HG03045 (cell line): Measurements from ENCODE around the gene SMARCAD1.

Source experiments
- ATAC-seq: cut with Tn5 transposase; IDR thresholded peaks from one replicate; pipeline ENCODE4 v1.9.1; 2021; ENCODE audit warnings: mild to moderate bottlenecking, moderate library complexity; ENCODE audit not compliant: unreplicated experiment

The SMARCAD1 gene, protein sequence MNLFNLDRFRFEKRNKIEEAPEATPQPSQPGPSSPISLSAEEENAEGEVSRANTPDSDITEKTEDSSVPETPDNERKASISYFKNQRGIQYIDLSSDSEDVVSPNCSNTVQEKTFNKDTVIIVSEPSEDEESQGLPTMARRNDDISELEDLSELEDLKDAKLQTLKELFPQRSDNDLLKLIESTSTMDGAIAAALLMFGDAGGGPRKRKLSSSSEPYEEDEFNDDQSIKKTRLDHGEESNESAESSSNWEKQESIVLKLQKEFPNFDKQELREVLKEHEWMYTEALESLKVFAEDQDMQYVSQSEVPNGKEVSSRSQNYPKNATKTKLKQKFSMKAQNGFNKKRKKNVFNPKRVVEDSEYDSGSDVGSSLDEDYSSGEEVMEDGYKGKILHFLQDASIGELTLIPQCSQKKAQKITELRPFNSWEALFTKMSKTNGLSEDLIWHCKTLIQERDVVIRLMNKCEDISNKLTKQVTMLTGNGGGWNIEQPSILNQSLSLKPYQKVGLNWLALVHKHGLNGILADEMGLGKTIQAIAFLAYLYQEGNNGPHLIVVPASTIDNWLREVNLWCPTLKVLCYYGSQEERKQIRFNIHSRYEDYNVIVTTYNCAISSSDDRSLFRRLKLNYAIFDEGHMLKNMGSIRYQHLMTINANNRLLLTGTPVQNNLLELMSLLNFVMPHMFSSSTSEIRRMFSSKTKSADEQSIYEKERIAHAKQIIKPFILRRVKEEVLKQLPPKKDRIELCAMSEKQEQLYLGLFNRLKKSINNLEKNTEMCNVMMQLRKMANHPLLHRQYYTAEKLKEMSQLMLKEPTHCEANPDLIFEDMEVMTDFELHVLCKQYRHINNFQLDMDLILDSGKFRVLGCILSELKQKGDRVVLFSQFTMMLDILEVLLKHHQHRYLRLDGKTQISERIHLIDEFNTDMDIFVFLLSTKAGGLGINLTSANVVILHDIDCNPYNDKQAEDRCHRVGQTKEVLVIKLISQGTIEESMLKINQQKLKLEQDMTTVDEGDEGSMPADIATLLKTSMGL

DNA sequence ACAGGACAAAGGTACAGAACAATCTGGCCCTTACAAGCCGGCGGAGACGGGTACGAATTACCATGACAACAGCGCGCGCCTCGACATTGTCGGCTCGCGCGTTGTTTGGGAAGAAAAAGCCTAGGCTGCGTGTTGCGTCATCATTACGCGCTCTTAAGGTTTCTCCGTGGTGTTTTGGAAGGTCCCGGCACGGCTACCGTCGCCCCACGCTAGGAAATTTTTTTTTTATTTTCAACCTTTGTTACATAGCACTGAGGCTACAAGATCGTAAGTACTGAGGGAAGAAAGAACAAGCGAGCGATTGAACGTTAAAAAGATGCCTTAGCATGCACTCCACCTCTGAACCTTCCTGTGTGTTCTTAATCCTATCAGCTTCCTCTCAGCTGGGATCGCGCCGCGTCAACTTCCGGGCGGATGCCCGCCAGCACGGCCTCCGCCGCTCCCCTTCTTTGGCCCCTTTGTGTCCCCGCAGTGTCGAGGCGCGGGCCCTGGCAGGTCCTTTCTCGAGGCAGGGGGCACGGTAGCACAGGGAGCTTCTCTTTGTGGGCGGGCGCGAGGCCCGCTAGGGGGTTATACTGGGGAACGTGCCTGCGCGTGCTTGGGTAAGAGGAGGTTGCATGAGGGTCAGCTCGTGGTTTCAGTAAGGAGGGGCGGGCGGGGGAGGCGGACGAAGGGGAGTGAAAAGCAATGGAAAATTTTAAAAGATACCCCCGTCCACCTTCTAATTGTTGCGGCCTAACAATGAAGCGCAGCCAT is at the start of gene SMARCAD1:
Gene SMARCAD1 (plus strand): TSS at position 397 of the 756 bp plus-strand sequence. CDS start 530 bp downstream, outside the sequence.
- peak; percentile 98 for ATAC-seq

DNA sequence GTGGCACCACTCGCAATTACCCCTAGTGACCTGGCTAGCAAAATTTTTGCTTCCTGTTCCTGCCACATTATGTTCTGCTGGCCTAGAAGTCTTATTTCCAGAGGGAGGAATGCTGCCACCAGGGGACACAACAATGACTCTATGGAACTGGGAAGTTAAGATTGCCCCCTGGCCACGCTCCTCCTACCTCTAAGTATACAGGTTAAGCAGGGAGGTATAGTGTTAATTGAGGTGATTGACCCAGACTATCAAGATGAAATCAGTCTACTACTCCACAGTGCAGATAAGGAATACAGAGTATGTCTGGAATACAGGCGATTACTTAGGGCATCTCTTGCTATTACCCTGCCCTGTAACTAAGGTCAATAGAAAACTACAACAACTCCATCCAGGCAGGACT is 48.8 kb upstream of the SMARCAD1 start:
- ATAC-seq, result no peak

DNA sequence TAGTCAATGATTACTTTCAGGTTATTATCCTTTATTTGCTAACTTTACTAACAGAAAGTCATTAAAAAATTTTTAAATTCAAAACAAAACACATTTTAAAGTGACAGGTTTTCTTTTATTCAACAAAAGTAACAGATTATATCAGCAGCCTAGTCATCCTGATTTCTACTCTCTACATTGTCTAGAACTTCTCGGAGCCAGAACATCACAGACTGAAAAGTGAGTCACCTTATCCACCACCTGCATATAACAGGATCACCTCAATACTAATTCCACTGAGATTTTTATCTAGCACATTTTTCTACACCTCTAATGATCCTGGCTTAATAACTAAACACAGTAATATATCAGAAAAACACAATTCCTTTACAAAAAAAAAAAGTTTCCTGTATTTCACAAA is 47.9 kb upstream of the SMARCAD1 start:
- no peak for ATAC-seq

DNA sequence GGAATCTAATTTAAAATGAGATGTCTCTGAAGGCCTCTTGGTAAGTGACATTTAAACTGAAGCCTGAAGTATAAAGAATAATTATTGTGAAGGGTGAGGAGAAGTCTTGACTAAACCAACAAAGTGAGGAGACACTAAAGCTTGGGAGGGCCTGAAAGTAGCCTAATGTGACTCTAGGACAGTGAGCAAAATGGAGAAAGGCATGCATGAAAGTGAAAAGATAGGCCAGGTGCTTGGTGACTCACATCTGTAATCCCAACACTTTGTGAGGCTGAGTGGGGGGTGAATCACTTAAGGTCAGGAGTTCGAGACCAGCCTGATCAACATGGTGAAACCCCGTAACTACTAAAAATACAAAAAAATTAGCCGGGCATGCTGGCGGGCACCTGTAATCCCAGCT is 46.9 kb upstream of the SMARCAD1 start:
- no peak for ATAC-seq

DNA sequence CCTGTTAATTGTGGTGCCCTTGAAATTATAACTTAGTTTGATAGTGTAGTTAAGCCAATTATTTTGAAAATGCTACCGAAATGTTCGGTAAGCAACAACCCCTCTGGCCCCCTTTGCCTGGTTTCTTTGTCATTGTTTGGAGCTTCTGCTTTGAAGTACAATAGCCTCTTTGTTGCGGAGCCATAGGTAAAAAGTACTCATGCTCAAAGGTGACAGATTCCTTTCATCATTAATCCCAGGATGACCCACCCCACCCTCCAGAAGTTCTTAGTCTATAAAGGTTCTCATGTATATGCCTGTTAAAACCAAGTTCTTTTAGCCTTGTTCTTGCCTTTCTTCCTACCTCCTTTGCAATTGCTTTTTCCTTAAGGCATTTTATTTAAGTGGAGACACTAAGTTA is 42.4 kb upstream of the SMARCAD1 start:
- no peak for ATAC-seq

DNA sequence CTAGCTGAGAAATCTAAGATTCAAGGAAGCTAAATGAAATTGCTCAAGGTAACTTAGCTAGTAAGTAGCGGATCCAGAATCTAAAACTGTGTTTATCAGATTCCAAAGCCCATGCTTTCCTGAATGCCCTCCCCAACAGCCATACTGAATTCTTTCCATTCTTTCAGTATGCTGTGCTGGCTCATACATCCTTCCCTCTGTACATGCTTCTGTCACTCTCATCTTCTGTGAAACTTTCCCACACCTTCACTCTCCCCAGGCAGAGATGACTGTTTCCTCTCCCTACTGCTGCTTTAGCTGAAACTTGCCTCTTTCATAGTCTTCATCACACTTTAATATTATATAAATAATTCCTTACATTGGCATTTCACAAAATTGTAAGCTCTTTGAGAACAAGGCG is 39.3 kb upstream of the SMARCAD1 start:
- ATAC-seq, result no peak

DNA sequence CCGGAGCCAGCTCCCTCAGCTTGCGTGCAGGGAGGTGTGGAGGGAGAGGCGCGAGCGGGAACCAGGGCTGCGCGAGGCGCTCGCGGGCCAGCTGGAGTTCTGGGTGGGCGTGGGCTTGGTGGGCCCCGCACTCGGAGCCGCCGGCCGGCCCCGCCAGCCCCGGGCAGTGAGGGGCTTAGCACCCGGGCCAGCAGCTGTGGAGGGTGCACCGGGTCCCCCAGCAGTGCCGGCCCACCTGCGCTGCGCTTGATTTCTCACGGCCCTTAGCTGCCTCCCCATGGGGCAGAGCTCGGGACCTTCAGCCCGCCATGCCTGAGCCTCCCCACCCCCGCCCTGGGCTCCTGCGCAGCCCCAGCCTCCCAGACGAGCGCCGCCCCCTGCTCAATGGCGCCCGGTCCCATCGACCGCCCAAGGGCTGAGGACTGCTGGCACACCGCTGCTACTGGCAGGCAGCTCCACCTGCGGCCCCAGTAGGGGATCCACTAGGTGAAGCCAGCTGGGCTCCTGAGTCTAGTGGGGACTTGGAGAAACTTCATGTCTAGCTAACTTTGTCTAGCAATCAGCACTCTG is 37.8 kb upstream of the SMARCAD1 start:
- ATAC-seq, result no peak

DNA sequence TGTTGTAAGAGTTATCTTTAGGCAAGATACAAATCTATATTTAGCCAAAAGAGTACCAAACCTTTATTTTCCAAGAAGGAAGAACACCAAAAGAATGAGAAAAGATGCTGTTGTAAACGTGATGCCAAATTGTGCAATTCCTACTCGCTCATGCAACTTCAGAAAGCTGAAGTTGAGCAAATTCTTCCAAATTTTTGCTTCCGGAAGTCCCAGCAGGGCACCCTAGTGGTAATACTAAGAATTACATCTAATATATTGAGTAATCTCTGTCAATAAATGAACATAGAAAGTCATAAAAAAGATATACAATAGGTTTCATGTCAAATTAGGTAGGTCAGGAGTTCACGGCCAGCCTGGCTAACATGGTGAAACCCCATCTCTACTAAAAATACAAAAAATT is 36.0 kb upstream of the SMARCAD1 start:
- ATAC-seq, result no peak

DNA sequence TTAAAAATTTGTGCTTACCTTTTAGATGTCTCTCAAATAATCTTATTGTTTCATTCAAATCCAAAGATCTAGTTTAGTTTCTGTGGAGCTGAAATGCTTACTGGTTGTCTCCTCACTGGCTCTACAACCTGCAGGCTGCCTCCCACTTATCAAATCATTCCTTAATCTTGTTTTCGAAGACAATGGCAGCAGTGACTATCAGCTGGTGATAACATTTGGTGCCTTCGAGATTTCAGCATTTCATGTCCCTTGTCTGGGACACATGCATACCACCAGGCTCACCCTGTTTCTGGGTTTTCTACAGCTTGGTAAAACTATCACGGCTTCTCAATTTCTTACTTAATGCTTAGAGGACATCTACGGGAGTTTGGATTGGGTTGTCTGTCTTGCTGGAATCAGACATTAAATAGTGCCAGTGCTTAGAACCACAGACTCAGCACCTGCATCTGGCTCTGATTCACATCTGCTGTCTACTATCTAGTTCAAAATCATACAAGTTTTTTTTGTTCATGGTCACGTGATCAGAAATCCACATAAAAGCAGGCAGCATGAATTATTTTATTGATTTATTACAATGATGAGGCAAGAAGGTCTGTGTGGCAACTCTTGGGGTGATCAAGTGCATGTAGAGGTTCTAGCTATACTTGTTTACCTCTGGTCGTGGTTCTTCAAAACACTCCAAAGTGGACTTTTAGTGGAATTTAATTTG is 32.0 kb upstream of the SMARCAD1 start:
- no peak for ATAC-seq

DNA sequence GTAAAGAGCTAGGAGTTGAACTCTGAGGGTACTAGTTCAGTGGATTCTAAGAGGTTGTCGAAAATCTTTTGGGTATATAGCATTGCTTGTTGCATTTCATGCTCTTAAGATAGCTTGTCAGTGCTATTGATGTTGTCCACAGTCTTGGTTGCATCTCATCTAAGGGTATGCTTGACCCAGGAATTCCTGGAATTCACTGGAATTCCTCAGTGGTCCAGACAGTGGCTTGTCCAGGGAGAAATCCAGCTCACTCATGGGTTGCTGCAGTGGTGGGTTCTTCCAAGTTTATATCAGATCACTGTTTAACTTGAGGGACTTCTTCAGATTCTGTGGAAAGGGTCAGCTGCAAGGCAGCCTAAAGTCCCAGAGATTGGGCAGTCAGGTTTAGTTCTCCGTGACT is 29.8 kb upstream of the SMARCAD1 start:
- no peak for ATAC-seq

DNA sequence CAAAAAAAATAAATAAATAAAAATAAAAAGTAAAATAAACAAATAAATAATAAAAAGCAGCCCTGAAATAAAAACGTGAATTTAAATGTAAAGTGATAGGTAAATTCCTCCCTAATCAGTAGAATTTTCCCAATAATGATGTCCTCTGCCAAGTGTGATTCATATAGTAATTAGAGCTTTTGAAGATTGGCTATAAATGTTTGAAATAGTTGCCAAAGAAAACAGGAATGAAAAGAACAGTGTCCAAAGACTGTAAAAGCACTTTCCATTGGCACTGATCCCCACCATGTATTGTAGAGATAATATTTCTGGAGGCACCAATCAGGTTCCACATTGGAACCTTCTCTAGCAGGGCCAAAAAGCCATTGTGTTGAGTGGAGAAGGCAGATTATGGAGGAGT is 25.9 kb upstream of the SMARCAD1 start:
- no peak for ATAC-seq

DNA sequence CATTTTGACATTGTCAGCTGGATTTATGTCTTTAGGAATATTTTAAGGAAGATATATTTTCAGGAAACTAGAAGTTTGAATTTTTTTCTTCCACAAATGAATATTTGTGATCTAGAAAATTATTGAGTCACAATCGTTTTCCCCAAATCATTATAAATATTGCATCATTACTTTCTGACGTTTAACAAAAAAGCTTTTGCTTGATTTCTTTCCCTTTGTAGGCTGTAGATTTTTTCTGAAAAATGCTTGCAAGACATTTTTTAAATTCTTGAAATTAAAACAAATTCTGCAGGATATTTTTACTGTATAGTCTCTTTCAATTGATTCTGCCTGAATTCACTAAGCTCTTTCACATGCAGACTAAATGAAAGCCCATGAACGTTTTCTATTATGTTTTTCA is 4.9 kb upstream of the SMARCAD1 start:
- ATAC-seq, result no peak

DNA sequence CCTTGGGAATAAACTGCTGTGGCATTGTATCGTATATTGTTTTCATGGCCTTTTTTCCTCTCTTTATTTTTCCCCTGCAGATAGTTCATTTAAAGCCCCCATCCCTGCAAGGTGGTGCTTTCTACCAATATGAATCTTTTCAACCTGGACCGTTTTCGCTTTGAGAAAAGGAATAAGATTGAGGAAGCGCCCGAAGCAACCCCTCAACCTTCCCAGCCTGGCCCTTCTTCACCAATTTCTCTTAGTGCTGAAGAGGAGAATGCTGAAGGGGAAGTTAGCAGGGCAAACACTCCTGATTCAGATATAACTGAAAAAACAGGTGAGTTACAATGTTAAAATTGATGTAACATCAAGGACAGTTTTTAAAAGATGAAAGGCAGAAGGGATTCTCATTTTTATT is 601 bp downstream of the SMARCAD1 start:
- ATAC-seq, result no peak

DNA sequence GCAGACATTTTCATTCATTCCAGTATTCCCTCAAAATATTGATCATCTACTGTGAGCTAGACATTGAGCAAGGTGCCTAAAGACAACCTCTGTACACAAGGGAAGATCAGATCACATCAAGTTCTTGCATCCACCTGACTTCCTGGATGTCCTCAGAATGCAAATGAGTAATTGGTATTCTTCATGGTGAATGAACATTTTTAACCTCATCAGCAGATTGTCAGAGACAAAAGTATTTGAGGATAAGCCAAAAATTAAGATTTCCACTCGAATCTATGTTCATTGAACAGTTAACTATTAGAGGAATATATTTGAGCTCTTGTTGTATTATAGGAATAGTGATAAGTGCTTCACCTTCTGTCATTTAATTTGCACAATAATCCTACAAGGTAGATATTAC is 1.3 kb downstream of the SMARCAD1 start:
- no peak for ATAC-seq

DNA sequence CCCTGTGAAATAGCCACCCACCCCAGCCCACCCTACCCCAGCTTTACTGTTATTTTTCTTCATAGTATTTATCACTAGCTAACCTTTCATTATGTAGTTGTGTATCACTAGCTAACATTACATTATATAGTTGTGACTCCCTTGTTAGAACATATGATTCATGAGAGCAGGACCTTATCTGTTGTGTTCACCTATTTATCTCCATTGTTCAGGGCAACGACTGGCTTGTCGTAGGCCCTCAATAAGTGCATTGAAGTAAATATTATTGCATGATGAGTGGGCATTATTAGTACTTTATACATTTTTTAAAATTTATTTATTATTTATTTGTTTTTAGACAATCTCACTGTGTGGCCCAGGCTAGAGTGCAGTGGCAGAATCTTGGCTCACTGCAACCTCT is 4.2 kb downstream of the SMARCAD1 start:
- ATAC-seq, result no peak

DNA sequence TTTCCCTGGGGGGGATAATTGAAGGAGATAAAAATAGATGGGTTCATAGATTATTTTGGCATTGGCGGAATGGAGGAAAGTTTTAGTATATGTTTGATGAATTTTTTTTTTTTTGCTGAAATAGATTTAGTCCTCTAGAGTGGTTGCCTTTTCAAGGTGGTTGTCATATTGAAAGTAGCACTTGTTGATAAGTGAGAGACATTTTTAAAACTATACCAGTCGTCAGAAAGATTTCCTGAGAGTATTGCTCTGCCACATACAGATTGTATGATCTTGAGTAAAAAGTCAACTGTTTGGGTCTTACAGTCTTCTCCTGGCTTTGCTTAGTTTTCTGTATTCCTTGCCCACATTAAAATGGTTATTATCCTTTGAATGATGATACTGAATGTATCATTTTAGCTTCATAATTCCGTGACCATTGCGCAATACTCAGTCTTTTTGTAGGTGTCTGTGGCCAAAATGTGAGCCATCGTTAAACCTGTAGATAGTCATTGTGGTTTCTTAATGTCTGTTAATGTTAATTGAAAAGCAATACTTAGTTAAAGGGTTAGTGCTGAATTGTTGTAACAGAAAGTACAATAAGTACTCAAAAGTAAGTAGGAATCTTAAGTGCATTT is 7.1 kb downstream of the SMARCAD1 start:
- ATAC-seq, result no peak

DNA sequence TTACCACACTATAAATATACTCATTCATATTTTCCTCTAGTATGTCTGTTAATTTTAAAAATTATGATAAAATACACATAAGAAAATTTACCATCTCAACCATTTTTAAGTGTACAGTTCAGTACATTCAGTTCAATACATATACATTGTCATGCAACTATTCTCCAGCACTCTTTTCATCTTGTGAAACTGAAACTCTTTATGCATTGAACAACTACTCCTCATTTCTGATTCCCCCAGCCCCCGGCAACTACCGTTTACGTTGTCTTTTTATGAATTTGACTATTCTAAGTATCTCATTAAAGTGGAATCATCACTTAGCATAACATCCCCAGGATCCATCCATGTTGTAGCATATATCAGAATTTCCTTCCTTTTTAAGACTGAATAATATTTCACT is 8.7 kb downstream of the SMARCAD1 start:
- ATAC-seq, result no peak

DNA sequence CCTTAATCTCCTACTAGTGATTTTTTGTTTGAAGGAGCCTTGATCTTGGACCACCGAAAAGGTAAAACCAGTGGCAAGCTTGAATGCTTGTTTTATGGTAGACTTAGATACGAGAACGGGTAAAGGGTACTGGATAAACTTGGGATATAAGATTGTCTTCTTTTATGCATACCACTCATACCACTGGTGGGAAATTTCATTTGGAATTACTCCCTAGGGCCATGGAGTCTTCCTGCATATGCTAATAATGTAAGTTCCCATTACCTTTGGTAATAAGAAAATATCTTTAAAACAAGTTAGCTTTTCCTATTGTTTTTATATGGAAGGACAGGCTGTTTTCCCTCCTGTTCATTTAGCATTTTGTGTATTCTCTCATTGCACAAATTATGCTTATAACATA is 11.7 kb downstream of the SMARCAD1 start:
- ATAC-seq, result no peak

DNA sequence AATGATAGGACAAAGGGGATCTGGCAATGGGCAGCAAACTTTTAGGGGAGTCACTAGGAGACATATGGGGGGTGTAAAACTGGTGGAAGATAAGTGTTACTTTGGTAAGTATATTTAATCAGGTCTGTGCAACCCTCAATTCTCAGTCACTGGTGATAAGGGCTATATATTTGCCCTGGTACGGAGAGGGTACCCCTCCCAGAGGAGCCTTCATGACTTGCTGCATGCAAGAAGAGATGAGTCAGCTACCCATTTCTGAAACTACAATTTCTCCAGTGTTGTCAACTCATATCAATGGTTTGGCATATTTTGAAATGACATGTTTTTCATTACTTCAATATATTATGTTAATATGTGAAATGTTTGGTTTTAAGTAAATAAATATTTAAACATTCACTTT is 14.3 kb downstream of the SMARCAD1 start:
- no peak for ATAC-seq

DNA sequence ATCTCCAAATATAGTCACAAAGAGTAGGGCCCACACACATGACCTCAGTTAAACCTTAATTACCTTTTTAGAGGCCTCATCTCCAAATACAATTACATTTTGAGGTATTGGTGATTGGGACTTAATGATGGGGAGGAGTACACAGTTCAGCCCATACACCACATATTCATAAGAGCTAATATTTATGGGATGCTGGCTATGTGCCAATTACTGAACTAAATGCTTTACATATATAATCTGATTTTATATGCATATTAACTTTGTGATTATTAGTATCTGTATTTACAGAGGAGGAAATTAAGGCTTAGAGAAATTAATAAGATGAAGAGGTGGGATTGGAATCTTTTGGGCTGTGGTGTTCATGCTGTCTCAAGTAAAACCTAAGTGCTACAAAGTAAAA is 17.8 kb downstream of the SMARCAD1 start:
- no peak for ATAC-seq
